Measurements from ENCODE around the gene ITGAD.

DNA sequence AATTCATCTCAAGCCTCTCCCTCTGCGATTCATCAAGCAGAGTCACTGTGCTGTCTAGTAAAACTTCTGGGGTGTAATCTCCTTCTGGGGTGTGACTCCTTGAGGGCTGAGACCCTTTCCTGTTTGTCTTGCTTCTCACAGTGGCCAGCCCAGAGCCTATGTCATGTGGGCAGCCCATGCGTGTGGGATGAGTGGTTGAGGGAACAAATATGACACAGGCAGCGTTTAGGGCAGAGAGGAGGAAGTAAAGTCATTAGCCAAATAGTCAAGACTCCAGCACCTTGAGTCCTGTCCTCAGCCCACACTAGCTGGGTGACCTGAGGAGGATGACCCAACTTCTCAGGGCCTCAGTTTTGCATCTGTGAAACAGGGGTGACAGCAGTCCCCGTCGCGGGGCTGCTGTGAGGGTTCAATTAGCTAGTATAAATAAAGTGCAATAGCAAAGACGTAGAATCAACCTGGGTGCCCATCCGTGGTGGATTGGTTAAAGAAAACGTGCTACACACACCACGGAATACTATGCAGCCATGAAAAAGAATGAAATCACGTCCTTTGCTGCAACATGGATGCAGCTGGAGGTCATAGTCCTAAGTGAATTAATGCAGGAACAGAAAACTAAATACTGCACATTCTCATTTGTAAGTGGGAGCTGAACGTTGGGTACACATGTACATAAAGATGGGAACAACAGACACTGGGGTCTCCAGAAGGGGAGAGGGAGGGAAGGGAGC is 42.7 kb upstream of the ITGAD start:
- TF ChIP-seq, protein P1, sequence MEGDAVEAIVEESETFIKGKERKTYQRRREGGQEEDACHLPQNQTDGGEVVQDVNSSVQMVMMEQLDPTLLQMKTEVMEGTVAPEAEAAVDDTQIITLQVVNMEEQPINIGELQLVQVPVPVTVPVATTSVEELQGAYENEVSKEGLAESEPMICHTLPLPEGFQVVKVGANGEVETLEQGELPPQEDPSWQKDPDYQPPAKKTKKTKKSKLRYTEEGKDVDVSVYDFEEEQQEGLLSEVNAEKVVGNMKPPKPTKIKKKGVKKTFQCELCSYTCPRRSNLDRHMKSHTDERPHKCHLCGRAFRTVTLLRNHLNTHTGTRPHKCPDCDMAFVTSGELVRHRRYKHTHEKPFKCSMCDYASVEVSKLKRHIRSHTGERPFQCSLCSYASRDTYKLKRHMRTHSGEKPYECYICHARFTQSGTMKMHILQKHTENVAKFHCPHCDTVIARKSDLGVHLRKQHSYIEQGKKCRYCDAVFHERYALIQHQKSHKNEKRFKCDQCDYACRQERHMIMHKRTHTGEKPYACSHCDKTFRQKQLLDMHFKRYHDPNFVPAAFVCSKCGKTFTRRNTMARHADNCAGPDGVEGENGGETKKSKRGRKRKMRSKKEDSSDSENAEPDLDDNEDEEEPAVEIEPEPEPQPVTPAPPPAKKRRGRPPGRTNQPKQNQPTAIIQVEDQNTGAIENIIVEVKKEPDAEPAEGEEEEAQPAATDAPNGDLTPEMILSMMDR (IDR thresholded peaks at IDR 0.05; ENCODE audit: low read depth, low read length, missing input control): no peak
- TF ChIP-seq RAD21 (IDR thresholded peaks at IDR 0.05) (no peak), HNF4G (IDR thresholded peaks at IDR 0.05) (no peak), GABPA (IDR thresholded peaks at IDR 0.05 in 1 of 2, conservative IDR thresholded peaks at IDR 0.05 in 1 of 2) (no peak), TAF1 (conservative IDR thresholded peaks at IDR 0.05) (no peak)
- TF ChIP-seq, protein P2, sequence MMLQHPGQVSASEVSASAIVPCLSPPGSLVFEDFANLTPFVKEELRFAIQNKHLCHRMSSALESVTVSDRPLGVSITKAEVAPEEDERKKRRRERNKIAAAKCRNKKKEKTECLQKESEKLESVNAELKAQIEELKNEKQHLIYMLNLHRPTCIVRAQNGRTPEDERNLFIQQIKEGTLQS (IDR thresholded peaks at IDR 0.05): no peak
- TF ChIP-seq, protein P3, sequence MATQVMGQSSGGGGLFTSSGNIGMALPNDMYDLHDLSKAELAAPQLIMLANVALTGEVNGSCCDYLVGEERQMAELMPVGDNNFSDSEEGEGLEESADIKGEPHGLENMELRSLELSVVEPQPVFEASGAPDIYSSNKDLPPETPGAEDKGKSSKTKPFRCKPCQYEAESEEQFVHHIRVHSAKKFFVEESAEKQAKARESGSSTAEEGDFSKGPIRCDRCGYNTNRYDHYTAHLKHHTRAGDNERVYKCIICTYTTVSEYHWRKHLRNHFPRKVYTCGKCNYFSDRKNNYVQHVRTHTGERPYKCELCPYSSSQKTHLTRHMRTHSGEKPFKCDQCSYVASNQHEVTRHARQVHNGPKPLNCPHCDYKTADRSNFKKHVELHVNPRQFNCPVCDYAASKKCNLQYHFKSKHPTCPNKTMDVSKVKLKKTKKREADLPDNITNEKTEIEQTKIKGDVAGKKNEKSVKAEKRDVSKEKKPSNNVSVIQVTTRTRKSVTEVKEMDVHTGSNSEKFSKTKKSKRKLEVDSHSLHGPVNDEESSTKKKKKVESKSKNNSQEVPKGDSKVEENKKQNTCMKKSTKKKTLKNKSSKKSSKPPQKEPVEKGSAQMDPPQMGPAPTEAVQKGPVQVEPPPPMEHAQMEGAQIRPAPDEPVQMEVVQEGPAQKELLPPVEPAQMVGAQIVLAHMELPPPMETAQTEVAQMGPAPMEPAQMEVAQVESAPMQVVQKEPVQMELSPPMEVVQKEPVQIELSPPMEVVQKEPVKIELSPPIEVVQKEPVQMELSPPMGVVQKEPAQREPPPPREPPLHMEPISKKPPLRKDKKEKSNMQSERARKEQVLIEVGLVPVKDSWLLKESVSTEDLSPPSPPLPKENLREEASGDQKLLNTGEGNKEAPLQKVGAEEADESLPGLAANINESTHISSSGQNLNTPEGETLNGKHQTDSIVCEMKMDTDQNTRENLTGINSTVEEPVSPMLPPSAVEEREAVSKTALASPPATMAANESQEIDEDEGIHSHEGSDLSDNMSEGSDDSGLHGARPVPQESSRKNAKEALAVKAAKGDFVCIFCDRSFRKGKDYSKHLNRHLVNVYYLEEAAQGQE (IDR thresholded peaks at IDR 0.05): no peak
- TF ChIP-seq, protein P4, sequence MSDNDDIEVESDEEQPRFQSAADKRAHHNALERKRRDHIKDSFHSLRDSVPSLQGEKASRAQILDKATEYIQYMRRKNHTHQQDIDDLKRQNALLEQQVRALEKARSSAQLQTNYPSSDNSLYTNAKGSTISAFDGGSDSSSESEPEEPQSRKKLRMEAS (IDR thresholded peaks at IDR 0.05): no peak
- TF ChIP-seq, protein P5, sequence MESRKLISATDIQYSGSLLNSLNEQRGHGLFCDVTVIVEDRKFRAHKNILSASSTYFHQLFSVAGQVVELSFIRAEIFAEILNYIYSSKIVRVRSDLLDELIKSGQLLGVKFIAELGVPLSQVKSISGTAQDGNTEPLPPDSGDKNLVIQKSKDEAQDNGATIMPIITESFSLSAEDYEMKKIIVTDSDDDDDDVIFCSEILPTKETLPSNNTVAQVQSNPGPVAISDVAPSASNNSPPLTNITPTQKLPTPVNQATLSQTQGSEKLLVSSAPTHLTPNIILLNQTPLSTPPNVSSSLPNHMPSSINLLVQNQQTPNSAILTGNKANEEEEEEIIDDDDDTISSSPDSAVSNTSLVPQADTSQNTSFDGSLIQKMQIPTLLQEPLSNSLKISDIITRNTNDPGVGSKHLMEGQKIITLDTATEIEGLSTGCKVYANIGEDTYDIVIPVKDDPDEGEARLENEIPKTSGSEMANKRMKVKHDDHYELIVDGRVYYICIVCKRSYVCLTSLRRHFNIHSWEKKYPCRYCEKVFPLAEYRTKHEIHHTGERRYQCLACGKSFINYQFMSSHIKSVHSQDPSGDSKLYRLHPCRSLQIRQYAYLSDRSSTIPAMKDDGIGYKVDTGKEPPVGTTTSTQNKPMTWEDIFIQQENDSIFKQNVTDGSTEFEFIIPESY (IDR thresholded peaks at IDR 0.05): no peak
